ENCODE data around the gene BLVRA. TPM values are rescaled to one million over a fixed set of nuclear protein-coding genes. Genes with fewer than 3 reads are reported as not detected.
"Not testable (repeated sequence)": the region's sequence is repeated elsewhere in the genome, so short reads cannot be mapped to it uniquely, and the experiment has no call there.

BLVRA gene
- total RNA-seq, 4 donors from 2014 or later = 24.4 to 43.9 (median 29.2) TPM

- WGBS = 93% methylated on average over 2 of the region's 2 CpGs
These were observed 45.4 kb downstream of the BLVRA start for GRCh38 chr7:43803865-43804264.

GRCh38 chr7:43808410-43808809, 49.9 kb downstream of the BLVRA start:
- Histone ChIP-seq H3K4me1 (no peaks in the 10 kb centered on the region), H3K36me3 (peaks cover 53% of the 10 kb centered on the region), H3K4me3 (no peak overlapping the region), H3K27me3 (no peaks in the 10 kb centered on the region), H3K9me3 (no peaks in the 10 kb centered on the region), H3K27ac (no peak overlapping the region)
- DNase-seq (ENCODE audit: low spot score in 2 of 2) = no peak
- no peak for TF ChIP-seq POLR2AphosphoS5 (IDR thresholded peaks at IDR 0.05)
- TF ChIP-seq CTCF (IDR thresholded peaks at IDR 0.05) = no peak
- no peak for TF ChIP-seq POLR2A (IDR thresholded peaks at IDR 0.05)
- TF ChIP-seq EP300 (IDR thresholded peaks at IDR 0.05) = no peak
- 89% methylated on average over 11 of the region's 11 CpGs for WGBS

More at GRCh38 chr7:43803865-43804264, 45.4 kb downstream of the BLVRA start:
- Histone ChIP-seq H3K4me3 (no peak overlapping the region), H3K36me3 (peaks cover 85% of the 10 kb centered on the region), H3K27ac (no peak overlapping the region), H3K27me3 (no peaks in the 10 kb centered on the region), H3K9me3 (no peaks in the 10 kb centered on the region), H3K4me1 (no peaks in the 10 kb centered on the region)
- TF ChIP-seq POLR2A (IDR thresholded peaks at IDR 0.05) = no peak
- no peak for DNase-seq (ENCODE audit: low spot score in 2 of 2)

GRCh38 chr7:43810195-43810941, 51.9 kb downstream of the BLVRA start:
- peaks cover 34% of the 10 kb centered on the region for H3K36me3 ChIP-seq
- WGBS = 84% methylated on average over 16 of the region's 16 CpGs
- not testable (repeated sequence) for DNase-seq (ENCODE audit: low spot score in 2 of 2); H3K4me3 ChIP-seq; H3K27ac ChIP-seq; H3K4me1 ChIP-seq; H3K27me3 ChIP-seq; H3K9me3 ChIP-seq

- peaks cover 7% of the 10 kb centered on the region for H3K27me3 ChIP-seq
- no peak for DNase-seq (ENCODE audit: low spot score in 2 of 2)
- no peaks in the 10 kb centered on the region for H3K36me3 ChIP-seq
- TF ChIP-seq CTCF (IDR thresholded peaks at IDR 0.05) = no peak
- TF ChIP-seq EP300 (IDR thresholded peaks at IDR 0.05) = no peak
- no peak for TF ChIP-seq POLR2AphosphoS5 (IDR thresholded peaks at IDR 0.05)
- TF ChIP-seq POLR2A (IDR thresholded peaks at IDR 0.05) = no peak
- 64% methylated on average over 3 of the region's 3 CpGs for WGBS
- H3K4me1 ChIP-seq = no peaks in the 10 kb centered on the region
- H3K4me3 ChIP-seq = no peak overlapping the region
- H3K27ac ChIP-seq = no peak overlapping the region
- no peaks in the 10 kb centered on the region for H3K9me3 ChIP-seq
These were observed 56.9 kb downstream of the BLVRA start for GRCh38 chr7:43815373-43815772.

- H3K9me3 ChIP-seq; DNase-seq (ENCODE audit: low spot score in 2 of 2); H3K4me1 ChIP-seq; H3K36me3 ChIP-seq; H3K27ac ChIP-seq; H3K4me3 ChIP-seq; H3K27me3 ChIP-seq: not testable (repeated sequence)
- 61% methylated on average over 2 of the region's 2 CpGs for WGBS
These were observed 57.7 kb downstream of the BLVRA start for GRCh38 chr7:43816046-43816797.

GRCh38 chr7:43823425-43823824, 64.9 kb downstream of the BLVRA start:
- peaks cover 13% of the 10 kb centered on the region for H3K27me3 ChIP-seq
- not testable (repeated sequence) for H3K36me3 ChIP-seq; H3K27ac ChIP-seq; H3K4me3 ChIP-seq; H3K4me1 ChIP-seq; H3K9me3 ChIP-seq; DNase-seq (ENCODE audit: low spot score in 2 of 2)
- WGBS = 90% methylated on average over 7 of the region's 7 CpGs

GRCh38 chr7:43823941-43824340, 65.5 kb downstream of the BLVRA start:
- WGBS = 93% methylated on average over 6 of the region's 6 CpGs
- no peaks in the 10 kb centered on the region for H3K9me3 ChIP-seq
- no peak for DNase-seq (ENCODE audit: low spot score in 2 of 2)
- no peak overlapping the region for H3K4me3 ChIP-seq
- TF ChIP-seq POLR2A (IDR thresholded peaks at IDR 0.05) = no peak
- no peak for TF ChIP-seq EP300 (IDR thresholded peaks at IDR 0.05)
- no peak for TF ChIP-seq CTCF (IDR thresholded peaks at IDR 0.05)
- TF ChIP-seq POLR2AphosphoS5 (IDR thresholded peaks at IDR 0.05) = no peak
- H3K27me3 ChIP-seq = peaks cover 14% of the 10 kb centered on the region
- H3K4me1 ChIP-seq = no peaks in the 10 kb centered on the region
- H3K27ac ChIP-seq = no peak overlapping the region
- no peaks in the 10 kb centered on the region for H3K36me3 ChIP-seq

- not testable (repeated sequence) for H3K27ac ChIP-seq; H3K36me3 ChIP-seq; H3K9me3 ChIP-seq; DNase-seq (ENCODE audit: low spot score in 2 of 2); H3K4me3 ChIP-seq; H3K4me1 ChIP-seq
- peaks cover 17% of the 10 kb centered on the region for H3K27me3 ChIP-seq
- 70% methylated on average over 12 of the region's 12 CpGs for WGBS
These were observed 66.0 kb downstream of the BLVRA start for GRCh38 chr7:43824513-43824912.

Data from suprapubic skin (tissue), 4 donors.